NCI-H1048 (cell line): ENCODE measurements around the gene ZNF691.
"Not testable (repeated sequence)": the region's sequence is repeated elsewhere in the genome, so short reads cannot be mapped to it uniquely, and the experiment has no call there.

ENCODE experiments used
- DNase-seq: peaks from one replicate; lab custom pipeline; 2025; lab: John Stamatoyannopoulos, UW

Gene ZNF691, protein sequence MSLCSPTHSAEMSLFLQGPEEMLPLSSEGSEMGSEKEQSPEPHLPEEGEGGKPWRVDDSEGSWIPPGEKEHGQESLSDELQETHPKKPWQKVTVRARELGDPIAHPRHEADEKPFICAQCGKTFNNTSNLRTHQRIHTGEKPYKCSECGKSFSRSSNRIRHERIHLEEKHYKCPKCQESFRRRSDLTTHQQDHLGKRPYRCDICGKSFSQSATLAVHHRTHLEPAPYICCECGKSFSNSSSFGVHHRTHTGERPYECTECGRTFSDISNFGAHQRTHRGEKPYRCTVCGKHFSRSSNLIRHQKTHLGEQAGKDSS

DNA sequence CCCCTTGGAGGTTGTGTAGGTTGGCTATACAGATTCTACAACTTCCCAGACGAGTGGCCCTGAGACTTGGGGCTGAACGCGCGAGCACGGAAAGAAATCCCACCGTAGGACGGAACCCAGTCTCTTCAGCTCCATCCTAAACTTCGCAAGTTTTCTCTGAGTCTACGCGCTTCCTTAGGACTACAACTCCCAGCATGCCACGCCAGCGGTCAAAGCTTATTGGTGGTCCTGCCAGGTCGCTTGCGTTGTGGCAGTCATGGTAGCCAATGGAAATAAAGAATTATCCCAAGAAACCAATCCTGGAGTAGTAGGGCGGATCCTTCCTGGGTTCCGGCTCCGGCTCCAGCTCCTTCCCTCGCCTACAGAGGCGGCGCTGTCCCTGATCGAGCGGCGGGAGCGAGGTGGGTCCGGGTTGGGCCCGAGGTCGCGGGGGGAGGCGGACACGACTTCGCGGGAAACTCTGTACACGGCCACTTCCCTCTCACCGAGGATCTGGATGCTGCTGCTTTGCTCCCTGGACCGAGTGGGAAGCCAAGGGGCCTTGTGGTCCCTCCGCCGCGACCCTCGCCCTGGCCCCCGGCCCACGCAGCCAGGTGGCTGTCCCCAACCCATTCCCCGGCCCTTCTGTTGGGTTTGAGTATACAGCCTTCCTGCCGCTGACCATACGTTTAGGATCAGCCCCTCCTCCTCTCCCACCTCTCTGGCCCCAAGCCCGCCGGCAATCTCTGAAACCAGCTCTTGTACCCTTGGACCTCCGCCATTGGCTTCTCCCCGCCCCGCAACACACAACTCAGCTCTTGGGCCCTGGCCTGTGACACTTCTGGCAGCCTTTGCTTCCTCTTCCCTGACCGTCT is at the start of gene ZNF691:
ZNF691 (plus strand) TSS at position 357 of the 854 bp plus-strand sequence. CDS start 3,046 bp downstream, outside the sequence.
- peak; percentile 94 for DNase-seq

DNA sequence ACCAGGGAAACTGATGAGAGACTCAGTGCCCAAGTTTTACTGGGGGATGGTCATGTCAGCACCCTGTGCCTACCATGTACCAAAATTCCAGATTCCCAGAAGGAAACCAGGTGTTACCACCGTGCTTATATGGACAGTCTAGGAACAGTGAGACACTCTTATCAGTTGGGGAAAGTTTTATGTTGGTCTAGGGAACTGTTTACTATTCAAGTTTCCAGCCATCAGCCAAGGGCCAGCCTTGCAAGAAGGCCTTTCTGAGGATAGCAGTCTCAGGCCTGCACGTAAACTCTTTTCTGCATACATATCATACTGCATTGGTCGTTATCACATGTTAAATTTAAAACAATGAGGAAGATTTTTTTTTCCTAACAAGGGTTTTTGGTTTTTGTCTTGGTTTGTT is 49.0 kb upstream of the ZNF691 start:
- no peak for DNase-seq

DNA sequence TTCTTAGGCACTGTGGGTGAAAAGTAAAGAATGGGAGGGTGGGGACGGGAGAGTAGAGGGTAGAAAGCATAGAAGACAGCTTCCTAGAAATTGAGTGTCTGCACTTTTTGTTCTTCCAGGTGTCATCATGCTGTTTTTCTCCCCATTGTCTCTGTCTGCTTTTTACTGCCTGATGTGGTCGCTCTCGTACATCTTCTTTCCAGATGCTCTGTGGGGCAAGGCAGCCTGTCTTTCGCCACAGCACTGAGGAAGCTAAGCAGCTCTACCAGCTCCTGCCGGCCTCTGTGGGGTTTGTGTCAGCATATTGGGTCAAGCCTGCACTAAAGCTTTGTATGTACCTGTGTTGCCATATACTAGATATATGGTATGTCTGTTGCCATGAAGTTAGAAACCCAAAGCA is 48.4 kb upstream of the ZNF691 start:
- no peak for DNase-seq

DNA sequence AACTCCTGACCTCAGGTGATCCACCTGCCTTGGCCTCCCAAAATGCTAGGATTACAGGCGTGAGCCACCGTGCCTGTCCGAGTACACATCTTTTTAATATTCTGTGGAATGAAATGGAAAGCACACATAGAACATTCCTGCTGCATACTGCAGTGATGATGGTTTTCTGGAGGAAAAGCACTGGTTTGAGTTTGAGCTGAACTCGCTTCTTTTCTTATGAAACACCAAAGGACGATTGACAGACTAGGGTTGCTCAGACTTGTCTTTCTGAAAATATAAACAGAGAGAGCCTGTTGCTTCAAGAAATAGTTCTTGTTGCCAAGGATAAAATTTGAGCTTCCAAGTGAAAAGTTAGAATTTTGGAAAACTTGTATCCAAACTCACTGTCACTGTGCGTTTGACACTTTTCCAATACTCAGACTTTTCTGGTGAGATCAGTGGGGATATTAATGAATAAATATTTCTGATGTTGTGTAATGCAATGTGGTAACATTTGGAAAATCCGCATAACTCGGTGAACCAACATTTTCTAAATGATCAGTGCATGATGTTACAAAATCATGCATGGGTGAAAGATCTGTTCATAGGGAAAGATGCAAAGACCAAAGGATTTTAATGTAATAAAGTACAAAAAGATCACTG is 44.5 kb upstream of the ZNF691 start:
- DNase-seq, result no peak

DNA sequence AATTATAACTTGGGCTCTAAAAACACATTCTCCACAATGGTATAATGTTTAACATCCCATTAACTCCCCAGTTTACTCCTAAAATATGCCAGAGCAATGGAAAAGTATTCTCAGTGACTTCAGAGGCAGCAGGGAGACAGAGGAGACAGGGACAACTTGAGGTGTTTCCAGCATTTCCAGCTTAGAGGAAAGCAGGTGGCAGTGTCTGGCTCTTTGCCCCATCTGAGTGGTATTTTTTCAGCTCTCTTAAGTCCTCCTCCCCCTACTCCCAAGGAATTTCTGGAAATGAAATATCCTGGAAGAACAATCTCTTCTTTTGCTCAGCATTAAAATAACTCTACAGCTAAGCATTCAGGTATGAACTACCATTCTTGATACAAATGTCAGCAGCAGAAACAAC is 40.2 kb upstream of the ZNF691 start:
- no peak for DNase-seq

DNA sequence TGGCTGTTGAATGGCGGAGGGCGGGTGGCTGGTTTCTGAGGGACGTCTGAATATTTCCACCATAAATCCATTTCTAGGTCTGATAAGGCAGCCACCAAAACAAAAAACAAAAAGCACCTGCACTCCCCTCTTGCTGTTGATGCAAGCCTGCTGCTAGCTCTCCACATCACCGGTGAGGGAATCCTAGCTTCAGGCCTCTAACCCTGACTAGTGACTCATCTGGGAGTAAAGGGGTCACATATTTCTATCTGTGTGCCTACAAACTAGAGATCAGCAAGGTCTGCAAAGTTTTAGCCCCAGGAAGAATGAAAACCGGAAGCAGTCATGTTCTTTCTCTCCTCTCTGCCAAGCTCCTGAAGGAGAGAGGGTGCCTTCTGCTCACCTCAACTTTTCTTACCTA is 39.8 kb upstream of the ZNF691 start:
- no peak for DNase-seq

DNA sequence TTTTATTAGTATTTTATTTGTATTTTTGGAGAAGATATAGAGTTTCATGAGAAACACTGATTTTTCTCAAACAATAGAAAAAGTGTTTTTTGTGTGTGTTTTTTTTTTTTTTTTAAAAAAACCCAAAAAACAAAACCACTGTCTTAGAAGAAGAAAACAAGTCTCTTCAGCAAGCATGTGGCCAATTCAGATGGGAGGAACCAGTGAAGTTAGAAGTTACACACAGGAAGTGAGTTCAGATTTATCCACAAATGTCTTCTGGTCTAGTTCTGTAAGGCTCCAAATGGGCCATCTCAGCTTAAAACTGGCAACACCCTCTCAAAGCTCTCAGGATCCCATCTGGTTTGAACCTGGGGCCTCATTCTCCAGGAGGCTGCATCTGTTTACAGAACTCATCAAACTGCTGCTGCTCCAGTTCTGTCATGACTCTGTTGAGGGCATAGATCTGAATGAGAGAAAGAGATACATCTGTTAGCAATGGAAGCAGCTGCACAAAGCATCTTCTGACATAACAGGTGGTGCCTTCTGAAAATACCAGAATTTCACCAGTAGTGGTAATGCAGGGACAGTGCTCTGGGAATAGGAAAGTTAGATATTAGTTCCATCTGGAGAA is 39.3 kb upstream of the ZNF691 start:
- no peak for DNase-seq

DNA sequence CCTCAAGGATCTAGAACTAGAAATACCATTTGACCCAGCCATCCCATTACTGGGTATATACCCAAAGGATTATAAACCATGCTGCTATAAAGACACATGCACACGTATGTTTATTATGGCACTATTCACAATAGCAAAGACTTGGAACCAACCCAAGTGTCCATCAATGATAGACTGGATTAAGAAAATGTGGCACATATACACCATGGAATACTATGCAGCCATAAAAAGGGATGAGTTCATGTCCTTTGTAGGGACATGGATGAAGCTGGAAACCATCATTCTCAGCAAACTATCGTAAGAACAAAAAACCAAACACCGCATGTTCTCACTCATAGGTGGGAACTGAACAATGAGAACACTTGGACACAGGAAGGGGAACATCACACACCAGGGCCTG is 31.6 kb upstream of the ZNF691 start:
- DNase-seq, result not testable (repeated sequence)

DNA sequence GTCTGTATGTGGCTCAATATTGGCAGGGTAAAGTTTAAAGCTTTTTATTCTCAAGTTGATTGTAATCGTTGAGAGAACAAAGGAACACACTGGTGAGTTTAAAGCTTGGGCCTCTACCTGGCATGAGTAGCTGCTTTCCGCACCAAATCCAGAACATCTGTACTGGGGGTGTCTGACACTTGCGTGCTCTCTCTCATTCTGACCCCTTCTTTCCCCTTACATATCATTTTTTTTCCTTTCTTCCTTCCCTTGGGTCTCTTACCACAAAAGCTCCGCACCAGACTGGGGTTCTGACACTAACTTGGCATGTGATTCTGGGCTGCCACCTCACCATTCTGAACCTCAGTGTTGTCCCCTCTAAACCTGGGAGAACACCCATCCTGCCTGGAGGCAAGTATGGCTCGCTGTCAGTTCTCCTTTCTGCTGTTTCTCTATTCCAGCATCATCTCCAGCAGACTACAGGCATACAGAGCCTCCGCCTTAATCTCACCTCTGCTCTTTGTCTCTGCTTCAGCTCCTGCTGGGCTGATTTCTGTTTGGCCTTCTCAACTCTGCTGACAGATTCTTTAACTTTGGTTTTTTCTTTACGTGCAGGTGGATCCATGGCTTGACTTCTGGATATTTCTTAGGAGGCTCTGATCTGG is 30.4 kb upstream of the ZNF691 start:
- no peak for DNase-seq

DNA sequence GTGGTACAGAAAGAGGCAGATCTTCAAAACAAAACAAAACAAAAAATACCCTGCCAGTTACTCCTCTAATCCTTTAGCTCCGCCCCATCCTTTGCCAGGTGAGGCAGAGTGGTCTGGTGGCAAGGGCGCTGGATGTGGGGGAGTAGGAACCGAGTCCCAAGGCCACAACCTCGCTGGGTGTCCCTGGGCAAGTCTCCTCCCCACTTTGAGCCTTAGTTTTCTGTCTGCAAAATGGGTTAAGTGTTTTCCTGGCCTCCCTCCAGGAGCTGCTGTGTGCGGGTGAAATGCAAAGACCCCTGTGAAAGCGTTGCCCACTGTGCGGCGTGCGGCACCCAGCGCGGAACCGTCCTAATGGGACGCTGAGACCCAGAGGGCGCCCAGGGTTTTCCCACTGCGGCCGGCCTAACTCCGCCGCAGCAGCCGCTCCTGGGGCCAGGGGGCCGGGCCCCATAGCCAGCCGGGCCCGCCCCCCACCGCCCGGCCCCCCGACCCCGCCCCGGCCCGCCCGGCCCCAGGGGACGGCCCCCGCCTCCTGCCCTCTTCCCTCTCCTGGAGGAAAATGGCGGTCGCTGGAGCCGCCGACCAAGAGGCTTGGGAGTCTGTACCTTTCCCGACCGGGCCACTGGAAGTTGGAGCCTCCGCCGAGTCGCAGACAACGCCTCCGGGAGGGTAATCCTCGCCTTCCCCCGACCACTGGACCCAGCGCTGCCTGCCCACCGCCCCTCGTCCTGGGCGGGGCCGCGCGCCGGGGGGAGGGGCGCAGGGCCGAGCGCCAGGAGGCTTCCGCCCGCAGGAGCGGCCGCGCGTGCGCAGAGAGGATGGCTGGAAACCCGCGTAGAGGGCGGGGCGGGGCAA is 29.6 kb upstream of the ZNF691 start, which contains the start of the genes ERMAP and SVBP:
ERMAP (plus strand) TSS at position 538 of the 855 bp plus-strand sequence. CDS start 13,327 bp downstream, outside the sequence.
SVBP (minus strand) TSS at position 813 of the 855 bp plus-strand sequence. CDS start 853 bp downstream, outside the sequence.
- peak; percentile 84 for DNase-seq

DNA sequence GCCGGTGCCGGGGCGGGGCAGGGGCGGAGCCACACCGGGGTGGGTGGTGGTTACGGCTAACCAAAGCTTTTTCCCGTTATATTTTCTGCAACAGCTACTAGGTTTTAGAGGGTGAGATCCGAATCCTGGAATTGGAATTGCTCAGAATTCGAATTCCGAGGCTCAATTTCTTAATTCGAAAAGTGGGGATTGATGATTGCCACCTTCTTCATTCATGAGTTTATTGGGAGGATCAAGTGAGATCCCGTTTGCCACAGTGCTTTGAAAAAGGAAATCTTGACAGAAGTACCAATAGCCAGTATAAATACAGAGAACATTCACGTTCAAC is 29.0 kb upstream of the ZNF691 start:
- no peak for DNase-seq

DNA sequence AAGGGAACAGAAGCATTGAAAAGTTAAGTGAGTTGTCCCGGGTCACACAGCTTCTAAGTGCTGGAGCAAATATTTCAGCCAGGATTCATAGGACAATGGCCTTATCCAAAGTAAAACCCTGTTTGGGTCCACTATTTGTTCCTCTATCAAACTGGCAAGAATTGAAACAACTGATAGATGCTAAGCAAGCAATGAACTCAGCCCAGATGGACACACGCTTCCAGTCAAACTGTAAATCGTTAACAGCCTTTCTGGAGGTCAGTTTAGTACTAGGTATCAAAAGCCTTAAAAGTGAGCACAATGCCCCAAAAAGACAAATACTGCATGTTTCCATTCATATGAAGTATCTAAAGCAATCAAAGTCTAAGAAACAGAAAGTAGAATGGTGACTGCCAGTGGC is 28.4 kb upstream of the ZNF691 start:
- DNase-seq, result no peak

DNA sequence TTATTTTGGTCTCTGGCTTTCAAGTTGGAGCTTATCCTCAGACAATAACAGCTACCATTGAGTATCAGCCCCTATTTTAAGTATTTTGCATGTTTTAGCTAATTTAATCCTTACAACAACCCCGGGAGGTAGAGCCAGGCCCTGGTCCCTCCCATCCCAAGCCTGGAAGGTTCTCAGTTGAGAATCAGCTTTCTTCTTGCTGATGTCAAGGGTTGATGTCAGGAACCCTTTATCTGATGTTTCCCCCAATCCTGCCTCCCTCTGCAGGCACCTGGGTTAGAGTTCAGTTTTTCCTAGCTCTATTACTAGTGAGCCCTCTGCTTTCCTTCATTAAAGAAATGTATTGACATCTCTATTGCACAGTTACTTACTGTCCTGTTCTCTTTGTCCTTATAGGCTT is 25.6 kb upstream of the ZNF691 start:
- DNase-seq, result no peak

DNA sequence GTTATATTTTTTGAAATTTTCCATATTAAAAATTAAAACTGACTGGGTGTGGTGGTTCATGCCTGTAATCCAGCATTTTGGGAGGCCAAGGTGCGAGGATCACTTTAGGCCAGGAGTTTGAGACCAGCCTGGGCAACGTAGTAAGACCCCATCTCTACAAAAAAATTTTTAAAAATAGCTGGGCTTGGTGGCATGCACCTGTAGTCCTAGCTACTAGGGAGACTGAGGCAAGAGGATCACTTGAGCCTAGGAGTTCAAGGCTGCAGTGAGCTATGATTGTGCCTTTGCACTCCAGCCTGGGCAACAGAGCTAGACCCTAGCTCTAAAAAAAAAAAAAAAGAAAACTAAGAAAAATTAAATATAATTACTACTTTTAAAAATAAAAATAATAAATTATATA is 24.7 kb upstream of the ZNF691 start:
- no peak for DNase-seq

DNA sequence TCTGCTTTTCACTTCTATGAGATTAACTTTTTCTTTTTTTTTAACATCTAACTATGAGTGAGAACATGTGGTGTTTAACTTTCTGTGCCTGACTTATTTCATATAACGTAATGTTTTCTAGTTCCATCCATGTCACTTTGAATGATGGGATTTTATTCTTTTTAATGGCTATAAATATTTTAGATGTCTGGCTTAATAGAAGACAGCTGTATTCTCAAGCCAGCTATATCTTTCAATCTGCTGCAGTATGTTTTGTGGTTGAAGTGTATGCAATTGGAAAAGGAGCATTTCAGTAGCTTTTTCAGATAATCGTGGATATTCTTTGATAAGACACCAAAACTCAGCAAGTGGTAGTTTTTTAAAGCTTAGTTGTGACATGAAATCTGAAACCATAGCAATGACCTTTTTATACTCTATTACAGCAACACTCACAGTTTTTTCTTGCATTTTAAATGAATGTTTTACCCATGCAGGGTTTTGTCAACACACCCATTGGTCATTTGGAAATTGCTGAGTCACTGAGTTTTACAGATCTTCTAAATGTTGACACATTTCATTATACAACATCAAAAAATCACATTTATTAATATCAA is 23.5 kb upstream of the ZNF691 start:
- DNase-seq, result no peak

DNA sequence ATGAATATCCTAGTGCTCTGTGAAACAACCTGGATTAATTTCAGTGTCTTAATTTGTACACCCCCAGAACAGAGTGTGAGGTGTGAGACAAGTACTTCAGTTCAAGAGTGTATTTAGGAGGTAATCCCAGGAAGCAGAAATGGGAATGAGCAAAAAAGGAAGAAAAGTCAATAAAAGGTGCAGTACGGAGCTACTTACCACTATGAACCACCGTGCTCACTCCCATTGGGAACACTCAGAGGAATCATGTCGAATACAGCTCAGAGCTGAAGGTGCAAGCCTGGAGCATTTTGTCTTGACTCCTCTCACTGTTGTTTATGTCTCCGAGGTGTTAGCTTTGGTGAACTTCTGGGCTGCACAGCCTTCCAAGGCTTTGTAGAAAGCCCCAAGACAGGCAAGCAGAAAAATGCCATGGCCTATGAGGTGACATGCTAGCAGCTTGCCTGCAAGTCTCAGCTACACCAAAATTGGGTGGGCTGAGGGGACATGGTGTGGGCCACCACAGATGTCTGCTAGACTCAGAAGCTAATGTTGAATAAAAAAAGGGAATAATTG is 21.9 kb upstream of the ZNF691 start:
- DNase-seq, result no peak

DNA sequence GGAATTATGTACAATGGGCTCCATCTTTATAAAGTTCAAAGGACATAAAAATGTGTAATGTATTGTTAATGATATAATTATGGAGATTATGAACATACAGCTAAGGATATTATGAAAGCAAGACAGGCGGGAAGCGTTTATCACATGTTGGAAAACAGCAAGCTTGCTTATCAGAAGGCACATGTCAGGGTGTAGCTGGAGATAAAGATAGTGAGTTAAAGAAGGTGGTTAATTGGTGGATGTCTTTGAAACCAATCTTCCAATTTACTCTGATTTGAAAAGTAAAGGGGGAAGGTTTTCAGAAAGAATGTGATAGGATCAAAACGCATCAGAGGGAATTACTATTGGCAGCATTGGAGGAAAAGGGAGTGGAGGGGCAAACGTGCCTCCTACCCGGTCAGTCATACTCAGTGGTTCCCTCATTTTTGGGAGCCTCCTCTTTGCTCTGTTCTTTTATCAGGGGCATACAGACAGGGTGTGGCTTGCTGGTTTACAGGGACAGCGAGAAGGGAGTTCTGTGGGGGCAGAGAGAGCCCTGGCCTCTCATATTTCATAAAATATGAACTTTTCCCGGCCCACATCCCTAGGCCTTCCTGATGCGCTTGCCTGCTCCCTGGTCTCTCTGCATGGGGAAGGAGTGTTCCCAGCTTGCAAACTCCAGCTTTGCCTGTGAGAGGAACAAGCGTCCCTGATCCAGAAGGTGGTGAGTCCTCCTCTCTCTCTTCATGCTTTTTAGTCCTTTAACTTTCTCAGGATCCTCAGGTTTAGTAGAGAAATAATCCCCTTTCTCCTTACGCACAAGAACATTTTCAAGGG is 21.2 kb upstream of the ZNF691 start:
- no peak for DNase-seq

DNA sequence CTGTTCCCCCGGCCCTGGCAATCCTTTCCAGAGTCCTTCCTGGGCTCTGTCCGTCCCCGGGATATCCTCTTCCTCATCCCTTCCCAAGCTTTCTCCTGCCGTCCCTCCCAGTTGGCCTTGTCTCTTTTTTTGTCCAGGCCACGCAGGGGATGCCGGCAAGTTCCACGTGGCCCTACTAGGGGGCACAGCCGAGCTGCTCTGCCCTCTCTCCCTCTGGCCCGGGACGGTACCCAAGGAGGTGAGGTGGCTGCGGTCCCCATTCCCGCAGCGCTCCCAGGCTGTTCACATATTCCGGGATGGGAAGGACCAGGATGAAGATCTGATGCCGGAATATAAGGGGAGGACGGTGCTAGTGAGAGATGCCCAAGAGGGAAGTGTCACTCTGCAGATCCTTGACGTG is 15.8 kb upstream of the ZNF691 start:
- DNase-seq, result no peak

DNA sequence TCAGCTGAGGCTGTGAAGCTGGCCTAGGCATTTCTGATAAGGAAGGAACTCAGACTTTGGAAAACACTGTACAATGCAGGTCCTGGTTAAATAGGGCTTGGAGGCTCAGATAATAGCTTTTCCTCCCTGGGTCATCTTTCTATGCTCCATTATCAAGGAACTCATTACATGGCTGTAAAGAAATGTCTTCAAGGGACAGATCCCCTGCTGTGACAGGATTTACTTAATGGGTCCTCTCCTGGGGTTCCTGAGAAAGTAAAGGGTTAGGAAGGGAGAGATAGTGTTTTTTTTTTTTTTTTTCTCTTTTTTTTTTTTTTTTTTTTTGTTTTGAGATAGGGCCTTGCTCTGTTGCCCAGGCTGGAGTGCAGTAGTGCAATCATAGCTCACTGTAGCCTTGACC is 15.1 kb upstream of the ZNF691 start:
- no peak for DNase-seq
